MCF 10A (cell line): ENCODE data around the gene RPS6KC1. TPM values are rescaled to one million over a fixed set of nuclear protein-coding genes. Genes with fewer than 3 reads are reported as not detected.

Experiments used
- BruUV-seq: library from RNA; stranded (reverse); fragments of 400-500 nt; replicated peaks from 2 replicates; lab custom pipeline; 2021; lab: Mats Ljungman, UMichigan
- CTCF ChIA-PET: fragments of 300-600 bp; sonication (Branson Sonifier 250); formaldehyde crosslinking; extraction: SDS; loops from one replicate; lab custom pipeline; 2021; ENCODE audit warnings: antibody characterized with exemption, inconsistent platforms; lab: Yijun Ruan, JAX
- POLR2A ChIA-PET: fragments of 300-600, 350-650 bp; sonication (Branson Sonifier 250); formaldehyde crosslinking; extraction: SDS; loops from one replicate; lab custom pipeline; 2020; ENCODE audit warnings: antibody characterized with exemption, inconsistent platforms; lab: Yijun Ruan, JAX
- DNase-seq: peaks from one replicate; pipeline ENCODE4 v3.0.0-alpha.2; 2018; ENCODE audit not compliant: unreplicated experiment
- H3K27ac Mint-ChIP-seq: one replicate; pipeline ENCODE4 v1.8.0; 2022; ENCODE audit warnings: mild to moderate bottlenecking, low read depth, mixed read lengths; ENCODE audit not compliant: unreplicated experiment
- H3K27me3 Mint-ChIP-seq: one replicate; pipeline ENCODE4 v1.8.0; 2022; ENCODE audit warnings: mixed read lengths; ENCODE audit not compliant: insufficient read depth, unreplicated experiment
- H3K36me3 Mint-ChIP-seq: one replicate; pipeline ENCODE4 v1.8.0; 2022; ENCODE audit warnings: mild to moderate bottlenecking, moderate library complexity, mixed read lengths; ENCODE audit not compliant: insufficient read depth, unreplicated experiment
- H3K4me1 Mint-ChIP-seq: one replicate; pipeline ENCODE4 v1.8.0; 2022; ENCODE audit warnings: mixed read lengths; ENCODE audit not compliant: insufficient read depth, unreplicated experiment
- H3K4me3 Mint-ChIP-seq: one replicate; pipeline ENCODE4 v1.8.0; 2022; ENCODE audit warnings: mild to moderate bottlenecking, moderate library complexity, mixed read lengths; ENCODE audit not compliant: unreplicated experiment
- H3K9me3 Mint-ChIP-seq: one replicate; pipeline ENCODE4 v1.8.0; 2022; ENCODE audit warnings: mixed read lengths; ENCODE audit not compliant: unreplicated experiment
- CTCF ChIP-seq: fragments of 200-600 bp; IDR thresholded peaks from one replicate; pipeline ENCODE4 v1.8.0; 2022; ENCODE audit warnings: antibody characterized with exemption, mild to moderate bottlenecking; ENCODE audit not compliant: unreplicated experiment
- intact Hi-C: fragments of 100-400 bp; cut with micrococcal nuclease; formaldehyde crosslinking; loops from 2 replicates; pipeline ENCODE4 v1.14.1; 2022
- total RNA-seq: library from RNA; stranded (reverse); gene quantifications from 2 replicates; pipeline ENCODE4 v1.2.3, GENCODE V29; 2022

The RPS6KC1 gene
- total RNA-seq, 1 experiment from 2014 or later, result 24.5 TPM

- no peaks in the 10 kb centered on the region for H3K27me3 Mint-ChIP-seq
- H3K36me3 Mint-ChIP-seq, result peaks cover 39% of the 10 kb centered on the region
- CTCF ChIA-PET, result interaction anchor here (0.6 to 2.0 kb wide), 9 partner anchors 9 to 683 kb away, joined by 3 to 9 read pairs (median 4); partner anchors contain the start of gene RPS6KC1
- POLR2A ChIA-PET, result interaction anchor here (0.6 to 5.0 kb wide), 24 partner anchors 9 to 1391 kb away, joined by 3 to 32 read pairs (median 4); partner anchors contain the start of genes ATF3, FLVCR1, NSL1 and RPS6KC1
- H3K9me3 Mint-ChIP-seq, result no peaks in the 10 kb centered on the region
- BruUV-seq, result no TSS peak
- peak; percentile 52 for DNase-seq
- peaks cover 13% of the 10 kb centered on the region for H3K4me1 Mint-ChIP-seq
- H3K4me3 Mint-ChIP-seq, result peak overlapping the region; percentile 91
- no peak for TF ChIP-seq CTCF
- intact Hi-C loops, result loop anchor here (1.0 kb wide), 2 partner anchors 37 to 56 kb away; partner anchors contain the start of gene RPS6KC1
- peak overlapping the region; percentile 84 for H3K27ac Mint-ChIP-seq
Observed at GRCh38 chr1:213014642-213015041, 36.4 kb upstream of the RPS6KC1 start.

- Mint-ChIP-seq H3K27ac (peak within 1 kb of the TSS; percentile 84), H3K4me3 (peak within 1 kb of the TSS; percentile 91), H3K4me1 (peaks cover 13% of the 10 kb centered on the region), H3K9me3 (no peaks in the 10 kb centered on the region), H3K27me3 (no peaks in the 10 kb centered on the region), H3K36me3 (peaks cover 32% of the 10 kb centered on the region)
- peak; percentile 100 for DNase-seq
- TF ChIP-seq CTCF, result no peak
- ChIA-PET POLR2A (interaction anchor here (0.6 to 5.0 kb wide), 24 partner anchors 8 to 1392 kb away, joined by 3 to 32 read pairs (median 4); partner anchors contain the start of genes ATF3, FLVCR1, NSL1 and RPS6KC1), CTCF (interaction anchor here (0.6 to 2.0 kb wide), 12 partner anchors 10 to 685 kb away, joined by 3 to 9 read pairs (median 4); partner anchors contain the start of gene RPS6KC1)
- BruUV-seq, result TSS peak; percentile 47
- intact Hi-C loops, result loop anchor here (1.0 kb wide), 2 partner anchors 36 to 55 kb away; partner anchors contain the start of gene RPS6KC1
Observed at GRCh38 chr1:213015099-213016050, 35.7 kb upstream of the RPS6KC1 start, which contains the start of gene ANGEL2. TSS of gene ANGEL2 (minus strand) at chr1:213015867. CDS start at chr1:213015671, 196 bp downstream.

- Mint-ChIP-seq H3K4me1 (peaks cover 13% of the 10 kb centered on the region), H3K27me3 (no peaks in the 10 kb centered on the region), H3K27ac (no peak overlapping the region), H3K9me3 (no peaks in the 10 kb centered on the region), H3K4me3 (no peak overlapping the region), H3K36me3 (peaks cover 11% of the 10 kb centered on the region)
- no peak for DNase-seq
- no TSS peak for BruUV-seq
- intact Hi-C loops, result no loop called here
- no peak for TF ChIP-seq CTCF
- ChIA-PET POLR2A (interaction anchor here (1.6 kb wide), 1 partner anchor 27 kb away, joined by 4 read pairs; no protein-coding TSS in a partner anchor), CTCF (interaction anchor here (0.6 kb wide), 2 partner anchors 49 to 206 kb away, joined by 3 to 5 read pairs; no protein-coding TSS in a partner anchor)
Observed at GRCh38 chr1:213017447-213018273, 33.4 kb upstream of the RPS6KC1 start.
